Muscle of leg (tissue), 11 donors: ENCODE measurements around the gene KIAA0753. TPM values are rescaled to one million over a fixed set of nuclear protein-coding genes. Genes with fewer than 3 reads are reported as not detected.

ENCODE experiments used
- DNase-seq: peaks from one replicate; pipeline ENCODE4 v3.0.0; 2013
- H3K27ac ChIP-seq: one replicate; pipeline ENCODE4 v1.5.1; 2013; ENCODE audit warnings: mild to moderate bottlenecking, low read length, control low read depth
- H3K27me3 ChIP-seq: one replicate; pipeline ENCODE4 v1.6.1; 2013; ENCODE audit warnings: low read length; ENCODE audit not compliant: control insufficient read depth, insufficient read depth
- H3K36me3 ChIP-seq: one replicate; pipeline ENCODE4 v1.6.1; 2013; ENCODE audit warnings: low read length; ENCODE audit not compliant: control insufficient read depth, insufficient read depth
- H3K4me1 ChIP-seq: one replicate; pipeline ENCODE4 v1.6.1; 2013; ENCODE audit warnings: low read length; ENCODE audit not compliant: control insufficient read depth, insufficient read depth
- H3K4me3 ChIP-seq: one replicate; pipeline ENCODE4 v1.5.1; 2013; ENCODE audit warnings: low read length, control low read depth
- H3K9me3 ChIP-seq: replicated peaks from 2 replicates; pipeline ENCODE4 v1.6.1; 2013; ENCODE audit warnings: low read depth, low read length; ENCODE audit not compliant: control insufficient read depth
- WGBS: methylation state at CpG from one replicate; pipeline ENCODE4 v1.1.5; 2013; ENCODE audit warnings: missing lambda C conversion rate; ENCODE audit not compliant: insufficient coverage; 5-methylcytosine and 5-hydroxymethylcytosine counted together
- polyA plus RNA-seq, 8 donors: library from polyadenylated mRNA; unstranded; fragments of 120-200 nt; gene quantifications; one replicate each; pipeline versions ENCODE4 v1.2.1 to v1.2.3, GENCODE V29; 2013; ENCODE audit warnings: inconsistent platforms in 1 of 8, low replicate concordance in 1 of 8; ENCODE audit not compliant: insufficient read length in 8 of 8, insufficient read depth in 1 of 8
- total RNA-seq: library from RNA; stranded (reverse); fragments of 120-200 nt; gene quantifications from one replicate; pipeline ENCODE4 v1.2.4, GENCODE V29; 2013

The KIAA0753 gene
- total and polyA plus RNA-seq, 9 donors: 9.7 to 18.1 (median 12.3) TPM

DNA sequence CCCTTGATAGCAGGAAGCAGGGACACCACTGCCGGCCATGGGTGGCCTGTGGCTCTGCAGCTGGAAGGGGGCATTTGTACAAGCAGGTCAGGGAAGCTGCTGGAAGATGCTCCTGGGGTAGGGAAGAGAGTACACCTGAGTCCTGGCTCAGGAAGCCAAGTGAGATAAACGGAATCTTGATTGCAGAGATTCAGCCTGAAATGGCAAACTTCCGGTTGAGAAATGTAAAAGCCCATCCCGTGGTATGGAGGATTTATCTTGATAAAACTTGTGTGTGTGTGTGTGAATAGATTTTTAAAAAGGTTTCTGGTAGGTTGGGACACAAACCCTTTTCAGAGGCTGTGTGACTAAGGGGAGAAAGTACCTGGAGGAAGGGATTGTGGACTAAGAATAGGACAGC is 40.7 kb upstream of the KIAA0753 start:
- peaks cover 12% of the 10 kb centered on the region for H3K27me3 ChIP-seq
- no peaks in the 10 kb centered on the region for H3K9me3 ChIP-seq
- no peaks in the 10 kb centered on the region for H3K36me3 ChIP-seq
- DNase-seq: no peak
- H3K27ac ChIP-seq: no peak overlapping the region
- 70% methylated on average over 4 of the region's 4 CpGs for WGBS
- peaks cover 7% of the 10 kb centered on the region for H3K4me1 ChIP-seq
- H3K4me3 ChIP-seq: no peak overlapping the region

DNA sequence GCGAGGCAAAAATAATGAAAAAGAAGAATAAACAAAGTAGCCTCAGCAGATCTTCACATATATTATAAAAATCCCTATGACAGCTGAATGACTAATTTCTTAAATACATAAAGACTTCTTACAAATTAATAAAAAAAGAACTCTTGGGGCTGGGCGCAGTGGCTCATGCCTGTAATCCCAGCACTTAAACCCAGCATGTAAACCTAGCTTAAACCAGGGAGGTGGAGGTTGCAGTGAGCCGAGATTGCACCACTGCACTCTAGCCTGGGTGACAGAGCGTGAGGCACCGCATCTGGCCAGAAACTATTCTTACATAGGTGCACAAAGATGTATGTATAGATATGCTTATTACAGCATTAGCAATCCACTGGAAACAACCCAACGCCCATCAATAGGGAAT is 38.7 kb upstream of the KIAA0753 start:
- 100% methylated on average over 1 of the region's 6 CpGs for WGBS
- no peaks in the 10 kb centered on the region for H3K9me3 ChIP-seq
- no peak for DNase-seq
- H3K36me3 ChIP-seq: no peaks in the 10 kb centered on the region
- H3K4me3 ChIP-seq: no peak overlapping the region
- peaks cover 12% of the 10 kb centered on the region for H3K27me3 ChIP-seq
- peaks cover 7% of the 10 kb centered on the region for H3K4me1 ChIP-seq
- no peak overlapping the region for H3K27ac ChIP-seq

- 80% methylated on average over 3 of the region's 7 CpGs for WGBS
- Histone ChIP-seq H3K27ac (no peak overlapping the region), H3K4me1 (peaks cover 7% of the 10 kb centered on the region)
Measured at GRCh38 chr17:6677946-6678345, 37.4 kb upstream of the KIAA0753 start.

DNA sequence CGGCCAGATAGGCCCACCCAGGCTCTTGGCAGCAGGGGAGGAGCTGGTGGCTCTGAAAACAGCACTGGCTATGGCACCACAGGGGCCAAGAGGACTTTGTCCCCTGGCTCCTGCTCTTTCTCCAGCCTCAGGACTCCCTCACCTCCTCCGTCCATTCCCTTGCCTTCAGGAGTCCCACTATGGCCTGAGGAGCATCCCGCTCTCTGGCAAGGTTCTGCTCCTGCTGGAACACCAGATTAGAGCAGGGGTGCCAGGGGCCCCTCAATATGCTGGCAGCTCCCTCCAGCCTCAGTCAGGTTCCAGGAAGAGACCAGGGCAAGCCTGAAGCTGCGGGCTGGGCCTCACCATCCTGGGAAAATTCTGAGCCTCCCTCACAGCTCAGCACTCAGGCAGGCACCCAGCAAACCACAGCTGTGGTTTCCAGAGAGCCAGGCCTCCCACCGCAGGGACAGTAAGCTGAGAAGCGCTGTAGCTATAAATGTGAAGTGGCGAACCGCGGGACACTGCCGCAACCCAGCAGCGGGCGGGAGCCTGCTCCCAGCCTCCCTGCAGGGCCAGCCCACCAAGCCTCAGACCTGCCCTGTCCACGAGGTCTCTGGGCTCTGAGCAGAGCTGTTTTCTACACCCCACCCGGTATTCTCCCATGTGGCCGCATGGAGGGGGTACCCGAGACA is 36.8 kb upstream of the KIAA0753 start:
- H3K27me3 ChIP-seq: peaks cover 12% of the 10 kb centered on the region
- H3K27ac ChIP-seq: no peak overlapping the region
- DNase-seq: peak; percentile 33
- no peaks in the 10 kb centered on the region for H3K9me3 ChIP-seq
- peaks cover 7% of the 10 kb centered on the region for H3K4me1 ChIP-seq
- WGBS: 25% methylated on average over 11 of the region's 16 CpGs
- no peaks in the 10 kb centered on the region for H3K36me3 ChIP-seq
- no peak overlapping the region for H3K4me3 ChIP-seq

More at GRCh38 chr17:6677946-6678345, 37.4 kb upstream of the KIAA0753 start:
- DNase-seq: no peak
- Histone ChIP-seq H3K9me3 (no peaks in the 10 kb centered on the region), H3K27me3 (peaks cover 12% of the 10 kb centered on the region), H3K4me3 (no peak overlapping the region), H3K36me3 (no peaks in the 10 kb centered on the region)

DNA sequence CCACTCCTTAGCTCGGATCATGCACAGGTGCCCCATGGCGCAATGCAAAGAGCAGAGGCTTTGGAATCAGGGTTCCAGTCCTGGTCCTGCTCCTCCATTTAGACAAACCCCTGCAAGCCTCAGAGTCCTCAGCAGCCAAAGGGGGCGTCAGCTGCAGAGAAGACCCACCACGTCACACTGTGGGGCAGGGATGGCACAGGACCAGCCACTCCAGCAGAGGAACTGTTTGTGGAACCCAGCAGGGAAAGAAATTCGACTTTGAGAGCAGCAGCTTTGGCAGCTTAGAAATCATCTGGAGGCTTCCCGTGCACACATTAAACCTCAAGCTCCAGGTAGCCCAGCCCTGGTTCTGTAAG is 36.3 kb upstream of the KIAA0753 start:
- no peak overlapping the region for H3K4me3 ChIP-seq
- no peak overlapping the region for H3K27ac ChIP-seq
- no peak for DNase-seq
- peaks cover 7% of the 10 kb centered on the region for H3K4me1 ChIP-seq
- WGBS: 59% methylated on average over 5 of the region's 6 CpGs
- H3K27me3 ChIP-seq: peaks cover 12% of the 10 kb centered on the region
- no peaks in the 10 kb centered on the region for H3K9me3 ChIP-seq
- no peaks in the 10 kb centered on the region for H3K36me3 ChIP-seq

DNA sequence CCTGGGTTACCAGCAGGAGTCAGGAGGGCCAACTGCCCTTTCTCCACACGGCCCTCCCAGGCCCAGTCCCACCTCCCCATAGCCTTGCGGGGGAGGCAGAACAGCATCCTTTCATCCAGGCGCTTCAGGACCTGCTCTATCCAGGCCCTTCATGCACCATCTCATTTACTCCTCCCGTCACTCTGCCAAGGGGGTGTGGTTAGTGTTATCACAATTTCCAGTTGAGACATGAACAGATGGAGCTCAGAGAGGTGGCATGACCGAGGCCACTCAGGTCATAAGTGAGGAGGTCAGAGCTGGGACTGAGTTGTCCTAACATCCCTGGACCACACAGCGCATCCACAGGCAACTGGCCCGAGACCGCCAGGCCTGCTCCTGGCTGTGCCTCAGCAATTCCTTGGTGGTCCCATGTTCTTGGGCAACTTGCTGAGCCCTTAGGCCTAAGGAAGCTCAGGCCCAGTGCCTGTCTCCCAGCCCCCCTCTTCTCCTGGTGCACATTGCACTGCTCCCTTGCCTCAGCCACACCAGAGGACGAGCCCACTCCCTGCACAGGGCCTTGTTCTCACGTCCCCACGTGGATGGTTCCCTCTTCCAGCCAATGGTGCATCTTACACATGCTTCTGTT is 34.8 kb upstream of the KIAA0753 start:
- H3K4me1 ChIP-seq: peaks cover 7% of the 10 kb centered on the region
- H3K27me3 ChIP-seq: peaks cover 17% of the 10 kb centered on the region
- no peak overlapping the region for H3K4me3 ChIP-seq
- no peak for DNase-seq
- no peaks in the 10 kb centered on the region for H3K9me3 ChIP-seq
- H3K27ac ChIP-seq: no peak overlapping the region
- 66% methylated on average over 7 of the region's 11 CpGs for WGBS
- no peaks in the 10 kb centered on the region for H3K36me3 ChIP-seq

DNA sequence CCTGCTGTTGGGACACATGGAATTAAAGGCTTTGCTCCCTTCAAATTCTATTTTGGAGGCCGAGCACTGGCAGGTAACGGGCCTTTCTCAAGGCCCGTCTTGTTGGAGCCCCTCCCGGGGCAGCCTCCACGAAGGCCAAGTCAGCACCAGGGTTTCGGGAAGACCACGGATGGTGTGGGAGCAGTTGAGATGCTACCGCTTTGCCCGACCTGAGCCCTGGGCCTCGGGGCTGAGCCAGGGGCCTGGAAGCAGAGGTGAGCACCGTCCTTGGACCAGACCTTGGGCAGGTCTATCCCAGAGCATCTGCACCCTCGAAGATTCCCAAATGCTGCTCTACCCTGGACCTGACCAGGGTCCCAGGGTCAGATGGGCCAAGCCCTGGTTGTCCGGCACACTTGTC is 34.1 kb upstream of the KIAA0753 start:
- H3K4me3 ChIP-seq: no peak overlapping the region
- H3K36me3 ChIP-seq: no peaks in the 10 kb centered on the region
- peaks cover 7% of the 10 kb centered on the region for H3K4me1 ChIP-seq
- no peak overlapping the region for H3K27ac ChIP-seq
- no peak for DNase-seq
- WGBS: 89% methylated on average over 13 of the region's 13 CpGs
- no peaks in the 10 kb centered on the region for H3K9me3 ChIP-seq
- H3K27me3 ChIP-seq: peaks cover 17% of the 10 kb centered on the region

GRCh38 chr17:6671431-6671830 is 30.9 kb upstream of the KIAA0753 start:
- no peak for DNase-seq
- Histone ChIP-seq H3K27ac (no peak overlapping the region), H3K9me3 (no peaks in the 10 kb centered on the region), H3K4me3 (no peak overlapping the region), H3K4me1 (no peaks in the 10 kb centered on the region), H3K27me3 (peaks cover 19% of the 10 kb centered on the region), H3K36me3 (no peaks in the 10 kb centered on the region)
- WGBS: 89% methylated on average over 6 of the region's 7 CpGs

GRCh38 chr17:6670999-6671398 is 30.5 kb upstream of the KIAA0753 start:
- H3K4me3 ChIP-seq: no peak overlapping the region
- H3K27ac ChIP-seq: no peak overlapping the region
- H3K27me3 ChIP-seq: peaks cover 19% of the 10 kb centered on the region
- no peaks in the 10 kb centered on the region for H3K36me3 ChIP-seq
- DNase-seq: no peak
- no peaks in the 10 kb centered on the region for H3K4me1 ChIP-seq
- H3K9me3 ChIP-seq: no peaks in the 10 kb centered on the region
- 65% methylated on average over 3 of the region's 6 CpGs for WGBS

GRCh38 chr17:6670571-6670970 is 30.1 kb upstream of the KIAA0753 start:
- peaks cover 19% of the 10 kb centered on the region for H3K27me3 ChIP-seq
- no peak overlapping the region for H3K27ac ChIP-seq
- 95% methylated on average over 3 of the region's 8 CpGs for WGBS
- H3K9me3 ChIP-seq: no peaks in the 10 kb centered on the region
- H3K4me3 ChIP-seq: no peak overlapping the region
- no peaks in the 10 kb centered on the region for H3K4me1 ChIP-seq
- no peaks in the 10 kb centered on the region for H3K36me3 ChIP-seq
- DNase-seq: no peak
